Ovary (tissue), 9 donors: ENCODE results near the gene COA6. TPM values are rescaled to one million over a fixed set of nuclear protein-coding genes. Genes with fewer than 3 reads are reported as not detected.

Source experiments
- DNase-seq, 5 donors: peaks; one replicate each; pipeline ENCODE4 v3.0.0-alpha.2; 2019 to 2020
- H3K27ac ChIP-seq, 2 donors: fragments of 200-600 bp; one replicate each; pipeline versions ENCODE4 v1.5.1 to v1.8.0; 2019 to 2022
- H3K27me3 ChIP-seq: fragments of 200-600 bp; one replicate; pipeline ENCODE4 v1.8.0; 2022
- H3K36me3 ChIP-seq: fragments of 200-600 bp; sonication (generic); one replicate; pipeline ENCODE4 v1.5.1; 2019
- H3K4me1 ChIP-seq: one replicate; pipeline ENCODE4 v1.8.1; 2013; ENCODE audit warnings: mild to moderate bottlenecking, moderate library complexity; ENCODE audit not compliant: insufficient read depth
- H3K4me3 ChIP-seq: fragments of 200-600 bp; sonication (generic); one replicate; pipeline ENCODE4 v1.5.1; 2017
- H3K9me3 ChIP-seq, 2 donors: fragments of 200-600 bp in 1 of 2; sonication (generic) in 1 of 2; one replicate each; pipeline versions ENCODE4 v1.5.1 to v1.8.1; 2013 to 2019; ENCODE audit warnings: mild to moderate bottlenecking in 1 of 2, moderate library complexity in 1 of 2
- CTCF ChIP-seq, 3 donors: fragments of 450-650 bp in 2 of 3; fragments of 200-600 bp in 1 of 3; IDR thresholded peaks; one replicate each; pipeline versions ENCODE4 v1.5.1 to v1.8.0; 2016 to 2022; ENCODE audit warnings: antibody characterized with exemption in 3 of 3, mild to moderate bottlenecking in 1 of 3
- EP300 ChIP-seq: sonication (generic); formaldehyde crosslinking; IDR thresholded peaks from one replicate; pipeline ENCODE4 v1.6.1; 2017; ENCODE audit warnings: antibody characterized with exemption
- POLR2A ChIP-seq: fragments of 450-650 bp; IDR thresholded peaks from one replicate; pipeline ENCODE4 v1.6.1; 2017; ENCODE audit warnings: antibody characterized with exemption, mild to moderate bottlenecking, moderate library complexity
- WGBS, 3 donors: extraction: QIAGEN DNeasy Blood & Tissue Kit in 1 of 3; methylation state at CpG; one replicate each; pipeline versions ENCODE4 v1.1.5 to v1.1.7; 2013 to 2017; 5-methylcytosine and 5-hydroxymethylcytosine counted together
- intact Hi-C, 4 donors: fragments of 100-400 bp; cut with DNase I; formaldehyde crosslinking; loops; one replicate each; pipeline versions ENCODE4 v1.11.0 to v1.15.1; 2022 to 2023
- polyA plus RNA-seq, 2 donors: library from polyadenylated mRNA; stranded (reverse); fragments of 200-250 nt in 1 of 2; fragments of 350-450 nt in 1 of 2; fragmentation: Illumina TruSeq in 1 of 2; extraction: RNeasy Lipid Tissue Mini Kit (QIAGEN cat#74804) in 1 of 2; gene quantifications; one replicate each; pipeline ENCODE4 v1.2.3, GENCODE V29; 2013 to 2014
- total RNA-seq, 7 donors: library from RNA; depleted of rRNA in 2 of 7; stranded (reverse); fragments of >200 nt in 2 of 7; fragmentation: NEBNext Ultra II Directional in 3 of 7; extraction: Animal tissue kit (Norgen Biotek cat#: 25700) in 3 of 7; gene quantifications; one replicate each; pipeline versions ENCODE4 v1.1.0 to v1.2.4, GENCODE V29; 2016 to 2023
- donor health status: DM: no; HTN: no; CAD: no; lungs with moderate emphysema.
- donor health status: DM: no; HTN: no; CAD: no.
- donor health status: Bipolar disorder and iron deficiency.
- donor health status: DM: yes; HTN: yes; CAD: no.
- donor health status: DM: no; HTN: no; CAD: no.
- donor health status: DM: yes; HTN: yes; CAD: no.

The COA6 gene
- total and polyA plus RNA-seq, 9 donors: 12.8 to 28.3 (median 17.6) TPM

GRCh38 chr1:234336359-234336758, 36.9 kb upstream of the COA6 start:
- Histone ChIP-seq H3K27ac (no peak overlapping the region), H3K4me3 (no peak overlapping the region), H3K9me3 (peaks cover 0 to 2% of the 10 kb centered on the region in 2 donors), H3K27me3 (no peaks in the 10 kb centered on the region), H3K36me3 (no peaks in the 10 kb centered on the region), H3K4me1 (no peaks in the 10 kb centered on the region)
- TF ChIP-seq EP300: no peak
- no peak for TF ChIP-seq CTCF (IDR thresholded peaks at IDR 0.05)
- TF ChIP-seq POLR2A: no peak
- no peak for DNase-seq
- WGBS, 3 donors: 81 to 90% (median 89%) methylated on average over 2 of the region's 2 CpGs
- intact Hi-C loops: no loop called here

GRCh38 chr1:234337233-234337632, 36.0 kb upstream of the COA6 start:
- no peak overlapping the region for H3K4me3 ChIP-seq
- no peak overlapping the region for H3K27ac ChIP-seq
- no peaks in the 10 kb centered on the region for H3K27me3 ChIP-seq
- 96 to 100% (median 96%) methylated on average over 1 of the region's 1 CpG for WGBS, 3 donors
- no peak for TF ChIP-seq EP300
- no peak for TF ChIP-seq POLR2A
- TF ChIP-seq CTCF (IDR thresholded peaks at IDR 0.05): no peak
- no peaks in the 10 kb centered on the region for H3K36me3 ChIP-seq
- DNase-seq: no peak
- intact Hi-C loops: no loop called here
- H3K4me1 ChIP-seq: no peaks in the 10 kb centered on the region
- H3K9me3 ChIP-seq: peaks cover 0 to 2% of the 10 kb centered on the region in 2 donors

GRCh38 chr1:234340528-234340927, 32.7 kb upstream of the COA6 start:
- Histone ChIP-seq H3K4me3 (no peak overlapping the region), H3K4me1 (no peaks in the 10 kb centered on the region), H3K27me3 (no peaks in the 10 kb centered on the region), H3K27ac (no peak overlapping the region), H3K9me3 (peaks cover 0 to 2% of the 10 kb centered on the region in 2 donors), H3K36me3 (no peaks in the 10 kb centered on the region)
- TF ChIP-seq CTCF (IDR thresholded peaks at IDR 0.05) (no peak), POLR2A (no peak), EP300 (no peak)
- no peak for DNase-seq
- 86 to 98% (median 88%) methylated on average over 2 of the region's 2 CpGs for WGBS, 3 donors
- intact Hi-C loops: no loop called here

GRCh38 chr1:234342774-234343173, 30.5 kb upstream of the COA6 start:
- no peak for TF ChIP-seq EP300
- TF ChIP-seq CTCF (IDR thresholded peaks at IDR 0.05): no peak
- TF ChIP-seq POLR2A: no peak
- Histone ChIP-seq H3K27me3 (no peaks in the 10 kb centered on the region), H3K4me1 (no peaks in the 10 kb centered on the region), H3K4me3 (no peak overlapping the region), H3K9me3 (peaks cover 0 to 2% of the 10 kb centered on the region in 2 donors), H3K27ac (no peak overlapping the region), H3K36me3 (no peaks in the 10 kb centered on the region)
- intact Hi-C loops: no loop called here
- WGBS, 3 donors: 75 to 85% (median 81%) methylated on average over 5 of the region's 5 CpGs
- DNase-seq: no peak
